ENCODE measurements around the gene NHLRC4. TPM values are rescaled to one million over a fixed set of nuclear protein-coding genes. Genes with fewer than 3 reads are reported as not detected.
A peak's percentile ranks its signal among the peaks of the same experiment; 100 is the strongest.

Gene NHLRC4
- total RNA-seq, 1 experiment from 2014 or later, result 0.92 TPM

DNA sequence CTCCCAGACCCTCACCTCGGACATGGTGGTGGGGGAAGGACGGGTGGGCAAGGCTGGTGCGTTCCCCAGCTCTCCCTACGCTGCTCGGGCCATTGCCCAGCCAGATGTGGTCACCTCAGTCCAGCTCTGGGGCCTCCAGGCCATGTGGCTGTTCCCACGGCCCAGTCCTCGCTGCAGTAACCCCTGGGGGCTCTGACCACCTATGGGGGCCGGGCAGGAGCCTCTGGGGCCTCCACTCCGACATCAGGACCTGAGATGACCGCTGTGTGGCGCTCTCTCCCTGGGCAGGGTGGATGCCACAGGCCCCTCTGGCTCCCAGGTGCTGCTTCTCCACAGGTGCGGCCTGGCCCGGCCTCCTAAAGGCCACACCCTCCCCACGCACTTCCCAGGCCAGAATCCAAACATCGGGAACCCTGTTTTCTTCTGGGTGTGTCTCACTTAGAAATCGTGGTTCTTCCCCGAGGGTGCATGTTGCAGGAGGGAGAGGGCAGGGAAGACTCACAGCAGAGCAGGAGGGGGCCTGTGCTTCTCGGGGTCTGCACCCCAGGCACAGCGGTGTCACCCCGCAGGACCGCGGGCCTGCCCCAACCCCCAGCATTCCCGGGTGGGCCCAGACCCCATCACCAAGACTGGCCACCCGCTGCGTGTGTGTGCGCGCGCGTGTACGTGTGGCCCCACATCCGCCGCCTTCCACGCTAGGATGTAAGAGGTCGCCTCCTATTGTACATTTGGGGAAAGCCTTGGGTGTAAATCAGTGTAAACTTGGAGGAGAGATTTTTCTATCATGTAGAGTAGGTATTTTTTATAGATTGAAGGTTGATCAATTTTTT lies 45.2 kb upstream of the NHLRC4 start (continued):
- TF ChIP-seq HMGXB4 (CRISPR knock-in tag; IDR thresholded peaks at IDR 0.05) (0 out of 2 replicates have a peak, but pooled peaks have one; percentile 39), EMX1 (CRISPR knock-in tag; IDR thresholded peaks at IDR 0.05) (no peak), ZNF121 (CRISPR knock-in tag; IDR thresholded peaks at IDR 0.05) (no peak), ZNF263 (CRISPR knock-in tag; IDR thresholded peaks at IDR 0.05; ENCODE audit: low read depth) (no peak), ELF4 (CRISPR knock-in tag; IDR thresholded peaks at IDR 0.05; ENCODE audit: low read depth) (no peak), ZNF219 (CRISPR knock-in tag; IDR thresholded peaks at IDR 0.05; ENCODE audit: borderline replicate concordance) (no peak), ZNF416 (CRISPR knock-in tag; IDR thresholded peaks at IDR 0.05) (no peak), ATF6 (CRISPR knock-in tag; IDR thresholded peaks at IDR 0.05) (no peak), TEAD1 (CRISPR knock-in tag; IDR thresholded peaks at IDR 0.05) (no peak), KAT7 (CRISPR knock-in tag; IDR thresholded peaks at IDR 0.05; ENCODE audit: borderline replicate concordance) (no peak), E2F1 (CRISPR knock-in tag; IDR thresholded peaks at IDR 0.05) (no peak), CREM (CRISPR knock-in tag; IDR thresholded peaks at IDR 0.05) (no peak), ETV6 (CRISPR knock-in tag; IDR thresholded peaks at IDR 0.05) (0 out of 2 replicates have a peak, but pooled peaks have one; percentile 13), PRRX2 (CRISPR knock-in tag; IDR thresholded peaks at IDR 0.05) (no peak), ZNF317 (CRISPR knock-in tag; IDR thresholded peaks at IDR 0.05; ENCODE audit: borderline replicate concordance, low read depth) (no peak), ZNF138 (CRISPR knock-in tag; conservative IDR thresholded peaks at IDR 0.05) (no peak), IRF2 (CRISPR knock-in tag; IDR thresholded peaks at IDR 0.05; ENCODE audit: borderline replicate concordance, low read depth) (no peak)
- TF ChIP-seq, protein P1, sequence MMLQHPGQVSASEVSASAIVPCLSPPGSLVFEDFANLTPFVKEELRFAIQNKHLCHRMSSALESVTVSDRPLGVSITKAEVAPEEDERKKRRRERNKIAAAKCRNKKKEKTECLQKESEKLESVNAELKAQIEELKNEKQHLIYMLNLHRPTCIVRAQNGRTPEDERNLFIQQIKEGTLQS (CRISPR knock-in tag; conservative IDR thresholded peaks at IDR 0.05), result no peak

- H3K4me1 Mint-ChIP-seq, result peaks cover 9% of the 10 kb centered on the region
- H3K9me3 Mint-ChIP-seq, result no peaks in the 10 kb centered on the region
- ChIA-PET POLR2A (no interaction called here), CTCF (interaction anchor here (1.2 to 2.1 kb wide), 2 partner anchors 11 to 60 kb away, joined by 3 to 6 read pairs; no protein-coding TSS in a partner anchor)
- H3K36me3 Mint-ChIP-seq, result peaks cover 4% of the 10 kb centered on the region; the same call in 1 of the 2 replicates
- ATAC-seq (no peak), DNase-seq (ENCODE audit: low spot score) (no peak)
- peak overlapping the region; percentile 19; the same call in 1 of the 2 replicates for H3K27ac Mint-ChIP-seq
- no peaks in the 10 kb centered on the region for H3K27me3 Mint-ChIP-seq (ENCODE audit: low read depth)
- no peak overlapping the region for H3K4me3 Mint-ChIP-seq
- TF ChIP-seq FOXP4 (CRISPR knock-in tag; IDR thresholded peaks at IDR 0.05) (0 out of 2 replicates have a peak, but pooled peaks have one; percentile 27), SMAD4 (CRISPR knock-in tag; IDR thresholded peaks at IDR 0.05) (no peak), TP53 (CRISPR knock-in tag; IDR thresholded peaks at IDR 0.05) (no peak), GABPB1 (CRISPR knock-in tag; IDR thresholded peaks at IDR 0.05) (no peak), ETV6 (CRISPR knock-in tag; IDR thresholded peaks at IDR 0.05) (peak; percentile 63; the same call in 1 of the 2 replicates), ZNF232 (CRISPR knock-in tag; IDR thresholded peaks at IDR 0.05) (no peak), NFYB (CRISPR knock-in tag; conservative IDR thresholded peaks at IDR 0.05; ENCODE audit: low read depth) (no peak)
- TF ChIP-seq, protein P2, sequence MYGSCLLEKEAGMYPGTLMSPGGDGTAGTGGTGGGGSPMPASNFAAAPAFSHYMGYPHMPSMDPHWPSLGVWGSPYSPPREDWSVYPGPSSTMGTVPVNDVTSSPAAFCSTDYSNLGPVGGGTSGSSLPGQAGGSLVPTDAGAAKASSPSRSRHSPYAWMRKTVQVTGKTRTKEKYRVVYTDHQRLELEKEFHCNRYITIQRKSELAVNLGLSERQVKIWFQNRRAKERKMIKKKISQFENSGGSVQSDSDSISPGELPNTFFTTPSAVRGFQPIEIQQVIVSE (CRISPR knock-in tag; IDR thresholded peaks at IDR 0.05; ENCODE audit: borderline replicate concordance), result no peak
- TF ChIP-seq, protein P3, sequence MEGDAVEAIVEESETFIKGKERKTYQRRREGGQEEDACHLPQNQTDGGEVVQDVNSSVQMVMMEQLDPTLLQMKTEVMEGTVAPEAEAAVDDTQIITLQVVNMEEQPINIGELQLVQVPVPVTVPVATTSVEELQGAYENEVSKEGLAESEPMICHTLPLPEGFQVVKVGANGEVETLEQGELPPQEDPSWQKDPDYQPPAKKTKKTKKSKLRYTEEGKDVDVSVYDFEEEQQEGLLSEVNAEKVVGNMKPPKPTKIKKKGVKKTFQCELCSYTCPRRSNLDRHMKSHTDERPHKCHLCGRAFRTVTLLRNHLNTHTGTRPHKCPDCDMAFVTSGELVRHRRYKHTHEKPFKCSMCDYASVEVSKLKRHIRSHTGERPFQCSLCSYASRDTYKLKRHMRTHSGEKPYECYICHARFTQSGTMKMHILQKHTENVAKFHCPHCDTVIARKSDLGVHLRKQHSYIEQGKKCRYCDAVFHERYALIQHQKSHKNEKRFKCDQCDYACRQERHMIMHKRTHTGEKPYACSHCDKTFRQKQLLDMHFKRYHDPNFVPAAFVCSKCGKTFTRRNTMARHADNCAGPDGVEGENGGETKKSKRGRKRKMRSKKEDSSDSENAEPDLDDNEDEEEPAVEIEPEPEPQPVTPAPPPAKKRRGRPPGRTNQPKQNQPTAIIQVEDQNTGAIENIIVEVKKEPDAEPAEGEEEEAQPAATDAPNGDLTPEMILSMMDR (IDR thresholded peaks at IDR 0.05), result no peak
These were observed 44.3 kb upstream of the NHLRC4 start for GRCh38 chr16:522320-523096.

All from WTC11 (cell line).